HCT116 (cell line): ENCODE data around the gene LCOR. TPM values are rescaled to one million over a fixed set of nuclear protein-coding genes. Genes with fewer than 3 reads are reported as not detected.

Experiments used
- ATAC-seq: fragments of 200-7000 bp; cut with Tn5 transposase; 2 replicates; pipeline ENCODE4 v1.9.1; 2020; ENCODE audit warnings: mild to moderate bottlenecking, moderate library complexity
- BruUV-seq: library from RNA; stranded (reverse); fragments of 400-500 nt; replicated peaks from 2 replicates; lab custom pipeline; 2021; lab: Mats Ljungman, UMichigan
- CTCF ChIA-PET: fragments of 300-600 bp; sonication (Branson Sonifier 250); formaldehyde crosslinking; loops from one replicate; lab custom pipeline; 2021; ENCODE audit warnings: antibody characterized with exemption; lab: Charles Lee
- POLR2A ChIA-PET: fragments of 300-600, 350-600 bp; sonication (Branson Sonifier 250); formaldehyde crosslinking; loops from one replicate; lab custom pipeline; 2021; ENCODE audit warnings: antibody characterized with exemption; lab: Charles Lee
- RAD21 ChIA-PET, 2 experiments: fragments of 300-600 bp; sonication (Branson Sonifier 250); formaldehyde crosslinking; loops; one replicate each; lab custom pipeline; 2023; ENCODE audit warnings: low total read pairs in 2 of 2; ENCODE audit not compliant: uncharacterized antibody in 2 of 2, unreplicated experiment in 2 of 2, low non-redundant PET in 1 of 2; lab: Charles Lee
- DNase-seq: peaks from one replicate; pipeline ENCODE4 v3.0.0-alpha.2; 2010; ENCODE audit warnings: low read depth, low spot score
- H2AFZ ChIP-seq: fragments of 200-600 bp; shearing (Covaris generic), sonication (generic); 2 replicates; pipeline ENCODE4 v1.6.1; 2017; ENCODE audit warnings: low read depth, mixed run types, mixed read lengths, antibody characterized with exemption, low read length; ENCODE audit not compliant: poor library complexity, severe bottlenecking
- H3K27ac ChIP-seq: 2 replicates; pipeline ENCODE4 v1.5.1; 2012; ENCODE audit warnings: low read depth, low read length
- H3K27me3 ChIP-seq: fragments of 200-600 bp; sonication (generic); 2 replicates; pipeline ENCODE4 v1.6.1; 2016; ENCODE audit warnings: mixed run types, low read length, mixed read lengths; ENCODE audit not compliant: insufficient read depth
- H3K36me3 ChIP-seq, 2 experiments: fragments of 200-500 bp in 1 of 2; fragments of 200-600 bp in 1 of 2; sonication (Bioruptor generic) in 1 of 2; sonication (generic) in 1 of 2; 2 replicates each; pipeline versions ENCODE4 v1.5.1 to v1.6.1; 2014 to 2016; ENCODE audit warnings: low read length in 2 of 2, inconsistent platforms in 1 of 2, mixed read lengths in 1 of 2, mixed run types in 1 of 2; ENCODE audit not compliant: insufficient read depth in 2 of 2, control insufficient read depth in 1 of 2
- H3K4me1 ChIP-seq, 2 experiments: fragments of 200-600 bp in 1 of 2; sonication (generic) in 1 of 2; 2 replicates each; pipeline versions ENCODE4 v1.5.1 to v1.6.1; 2012 to 2017; ENCODE audit warnings: low read length in 2 of 2, inconsistent platforms in 1 of 2, mild to moderate bottlenecking in 1 of 2, mixed read lengths in 1 of 2, mixed run types in 1 of 2, moderate library complexity in 1 of 2; ENCODE audit not compliant: insufficient read depth in 2 of 2, control insufficient read depth in 1 of 2
- H3K4me2 ChIP-seq: fragments of 200-600 bp; sonication (generic); 2 replicates; pipeline ENCODE4 v1.6.1; 2017; ENCODE audit warnings: mixed run types, low read length, mixed read lengths
- H3K4me3 ChIP-seq, 2 experiments: fragments of 200-600 bp in 1 of 2; sonication (generic) in 1 of 2; replicated peaks in 1 of 2; 2 replicates each; pipeline ENCODE4 v1.5.1; 2011 to 2016; ENCODE audit warnings: low read length in 2 of 2, control low read depth in 1 of 2, low read depth in 1 of 2, mild to moderate bottlenecking in 1 of 2, mixed read lengths in 1 of 2, mixed run types in 1 of 2
- H3K79me2 ChIP-seq: fragments of 200-600 bp; sonication (generic); 2 replicates; pipeline ENCODE4 v1.6.1; 2017; ENCODE audit warnings: mild to moderate bottlenecking, mixed run types, low read length, moderate library complexity, mixed read lengths; ENCODE audit not compliant: insufficient read depth
- H3K9ac ChIP-seq: fragments of 200-600 bp; sonication (generic); 2 replicates; pipeline ENCODE4 v1.6.1; 2016; ENCODE audit warnings: low read length, mixed read lengths
- H3K9me2 ChIP-seq: fragments of 200-600 bp; sonication (generic), shearing (Covaris generic); 2 replicates; pipeline ENCODE4 v1.6.1; 2017; ENCODE audit warnings: mixed run types, mild to moderate bottlenecking, moderate library complexity; ENCODE audit not compliant: insufficient read depth
- H3K9me3 ChIP-seq, 2 experiments: fragments of 200-500 bp in 1 of 2; fragments of 200-600 bp in 1 of 2; sonication (Bioruptor generic) in 1 of 2; sonication (generic) in 1 of 2; 2 replicates each; pipeline ENCODE4 v1.6.1; 2014 to 2017; ENCODE audit warnings: low read length in 2 of 2, mixed read lengths in 2 of 2, inconsistent platforms in 1 of 2, low read depth in 1 of 2, mild to moderate bottlenecking in 1 of 2, mixed run types in 1 of 2, moderate library complexity in 1 of 2; ENCODE audit not compliant: control insufficient read depth in 1 of 2, insufficient read depth in 1 of 2
- H4K20me1 ChIP-seq: fragments of 200-600 bp; sonication (generic), shearing (Covaris generic); 2 replicates; pipeline ENCODE4 v1.6.1; 2017; ENCODE audit warnings: mixed run types, mild to moderate bottlenecking, moderate library complexity; ENCODE audit not compliant: insufficient read depth
- ATF3 ChIP-seq: IDR thresholded peaks from 2 replicates; pipeline ENCODE4 v1.6.1; 2012
- CBX3 ChIP-seq: IDR thresholded peaks from 2 replicates; pipeline ENCODE4 v1.6.1; 2012; ENCODE audit warnings: low read depth
- CEBPB ChIP-seq: IDR thresholded peaks from 2 replicates; pipeline ENCODE4 v1.6.1; 2012; ENCODE audit warnings: low read depth
- ELF1 ChIP-seq: IDR thresholded peaks from 2 replicates; pipeline ENCODE4 v1.6.1; 2012; ENCODE audit warnings: low read depth, borderline replicate concordance
- EZH2phosphoT487 ChIP-seq: fragments of 200-600 bp; IDR thresholded peaks from 2 replicates; pipeline ENCODE4 v1.6.1; 2018; ENCODE audit warnings: antibody characterized with exemption, borderline replicate concordance
- FOSL1 ChIP-seq: IDR thresholded peaks from 2 replicates; pipeline ENCODE4 v1.6.1; 2012; ENCODE audit warnings: low read depth
- JUND ChIP-seq: IDR thresholded peaks from 2 replicates; pipeline ENCODE4 v1.6.1; 2012
- MAX ChIP-seq: IDR thresholded peaks from 2 replicates; pipeline ENCODE4 v1.6.1; 2012
- POLR2AphosphoS5 ChIP-seq: IDR thresholded peaks from 2 replicates; pipeline ENCODE4 v1.6.1; 2011; ENCODE audit warnings: mild to moderate bottlenecking, low read depth, low read length, moderate library complexity
- RAD21 ChIP-seq: IDR thresholded peaks from 2 replicates; pipeline ENCODE4 v1.6.1; 2012; ENCODE audit warnings: low read depth, mild to moderate bottlenecking
- SIN3A ChIP-seq: IDR thresholded peaks from 2 replicates; pipeline ENCODE4 v1.6.1; 2012; ENCODE audit warnings: low read depth
- SP1 ChIP-seq: IDR thresholded peaks from 2 replicates; pipeline ENCODE4 v1.6.1; 2012; ENCODE audit warnings: low read depth
- SRF ChIP-seq: IDR thresholded peaks from 2 replicates; pipeline ENCODE4 v1.6.1; 2012; ENCODE audit warnings: low read depth
- TCF7L2 ChIP-seq: IDR thresholded peaks from 2 replicates; pipeline ENCODE4 v1.7.0; 2011; ENCODE audit warnings: borderline replicate concordance, inconsistent platforms; ENCODE audit not compliant: insufficient read depth, insufficient read length; ENCODE audit errors: extremely low read depth
- YY1 ChIP-seq: IDR thresholded peaks from 2 replicates; pipeline ENCODE4 v1.6.1; 2011; ENCODE audit warnings: low read length, low read depth, moderate library complexity, mild to moderate bottlenecking; ENCODE audit not compliant: insufficient replicate concordance; ENCODE audit errors: extremely low read depth
- ZBTB33 ChIP-seq: IDR thresholded peaks from 2 replicates; pipeline ENCODE4 v1.6.1; 2011; ENCODE audit warnings: mild to moderate bottlenecking, low read length, moderate library complexity; ENCODE audit not compliant: insufficient replicate concordance; ENCODE audit errors: extremely low read depth
- ZFX ChIP-seq: fragments of 450-650 bp; IDR thresholded peaks from 2 replicates; pipeline ENCODE4 v1.6.1; 2017
- ZNF274 ChIP-seq: fragments of 200-500 bp; sonication (Bioruptor generic); IDR thresholded peaks from 2 replicates; pipeline ENCODE4 v1.6.1; 2014; ENCODE audit warnings: mild to moderate bottlenecking, low read depth, low read length, inconsistent platforms
- intact Hi-C: fragments of 100-400 bp; cut with micrococcal nuclease; formaldehyde crosslinking; loops from 2 replicates; pipeline ENCODE4 v1.10.0; 2022
- total RNA-seq: library from RNA; stranded (reverse); gene quantifications from one replicate; pipeline ENCODE4 v1.2.1, GENCODE V29; 2021; ENCODE audit not compliant: unreplicated experiment
- TF ChIP-seq, protein P1 (sequence below), 3 experiments: fragments of 200-600 bp in 1 of 3; sonication (generic) in 1 of 3; IDR thresholded peaks in 2 of 3; conservative IDR thresholded peaks in 1 of 3; 2 replicates each; pipeline ENCODE4 v1.5.1; 2012 to 2017; ENCODE audit warnings: low read depth in 2 of 3, low read length in 2 of 3, antibody characterized with exemption in 1 of 3, borderline replicate concordance in 1 of 3, control low read depth in 1 of 3, mild to moderate bottlenecking in 1 of 3, mixed read lengths in 1 of 3, mixed run types in 1 of 3, moderate library complexity in 1 of 3; ENCODE audit not compliant: insufficient read depth in 1 of 3
- TF ChIP-seq, protein P2 (sequence below): IDR thresholded peaks from 2 replicates; pipeline ENCODE4 v1.6.1; 2012; ENCODE audit warnings: low read depth

LCOR gene
- total RNA-seq, 1 experiment from 2014 or later = 59.9 TPM

DNA sequence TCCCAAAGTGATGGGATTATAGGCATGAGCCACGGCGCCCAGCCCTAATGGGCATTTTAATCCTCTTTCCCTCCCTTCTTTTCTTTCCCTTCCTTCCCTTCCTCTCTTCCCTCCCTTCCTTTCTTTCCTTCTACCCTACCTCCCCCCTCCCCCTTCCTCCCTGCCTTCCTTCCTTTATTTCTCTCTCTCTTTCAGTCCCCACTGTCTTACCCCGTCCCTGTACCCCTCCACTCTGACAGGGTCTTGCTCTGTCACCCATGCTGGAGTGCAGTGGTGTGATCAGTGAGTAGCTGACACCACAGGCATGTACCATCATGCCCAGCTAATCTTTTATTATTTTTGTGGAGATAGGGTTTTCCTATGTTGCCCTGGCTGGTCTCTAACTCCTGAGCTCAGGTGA lies 24.2 kb downstream of the LCOR start:
- ChIA-PET RAD21 (interaction anchor here in 1 of 2 experiments (0.7 kb wide), 1 partner anchor 430 kb away, joined by 4 read pairs; no protein-coding TSS in a partner anchor), CTCF (no interaction called here)
- H4K20me1 ChIP-seq = no peaks in the 10 kb centered on the region
- H3K9me3 ChIP-seq = no peaks in the 10 kb centered on the region
- no peak for DNase-seq
- no peak overlapping the region for H3K4me2 ChIP-seq
- TF ChIP-seq ZBTB33 = no peak
- TF ChIP-seq YY1 = no peak
- no peak for TF ChIP-seq MAX
- TF ChIP-seq, protein P1, sequence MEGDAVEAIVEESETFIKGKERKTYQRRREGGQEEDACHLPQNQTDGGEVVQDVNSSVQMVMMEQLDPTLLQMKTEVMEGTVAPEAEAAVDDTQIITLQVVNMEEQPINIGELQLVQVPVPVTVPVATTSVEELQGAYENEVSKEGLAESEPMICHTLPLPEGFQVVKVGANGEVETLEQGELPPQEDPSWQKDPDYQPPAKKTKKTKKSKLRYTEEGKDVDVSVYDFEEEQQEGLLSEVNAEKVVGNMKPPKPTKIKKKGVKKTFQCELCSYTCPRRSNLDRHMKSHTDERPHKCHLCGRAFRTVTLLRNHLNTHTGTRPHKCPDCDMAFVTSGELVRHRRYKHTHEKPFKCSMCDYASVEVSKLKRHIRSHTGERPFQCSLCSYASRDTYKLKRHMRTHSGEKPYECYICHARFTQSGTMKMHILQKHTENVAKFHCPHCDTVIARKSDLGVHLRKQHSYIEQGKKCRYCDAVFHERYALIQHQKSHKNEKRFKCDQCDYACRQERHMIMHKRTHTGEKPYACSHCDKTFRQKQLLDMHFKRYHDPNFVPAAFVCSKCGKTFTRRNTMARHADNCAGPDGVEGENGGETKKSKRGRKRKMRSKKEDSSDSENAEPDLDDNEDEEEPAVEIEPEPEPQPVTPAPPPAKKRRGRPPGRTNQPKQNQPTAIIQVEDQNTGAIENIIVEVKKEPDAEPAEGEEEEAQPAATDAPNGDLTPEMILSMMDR (IDR thresholded peaks at IDR 0.05 in 2 of 3, conservative IDR thresholded peaks at IDR 0.05 in 1 of 3; ENCODE audit: borderline replicate concordance in 1 of 3, insufficient read depth in 1 of 3, low read depth in 2 of 3, low read length in 2 of 3) = no peak
- TF ChIP-seq ELF1 = no peak
- no peak for TF ChIP-seq EZH2phosphoT487
- no peak for TF ChIP-seq CBX3
- no peak for TF ChIP-seq SP1
- no peak for TF ChIP-seq ZNF274
- TF ChIP-seq ATF3 = no peak
- TF ChIP-seq POLR2AphosphoS5 = no peak
- TF ChIP-seq FOSL1 = no peak
- no peak for TF ChIP-seq JUND
- TF ChIP-seq TCF7L2 = no peak
- TF ChIP-seq SRF = no peak
- TF ChIP-seq SIN3A = no peak
- TF ChIP-seq, protein P2, sequence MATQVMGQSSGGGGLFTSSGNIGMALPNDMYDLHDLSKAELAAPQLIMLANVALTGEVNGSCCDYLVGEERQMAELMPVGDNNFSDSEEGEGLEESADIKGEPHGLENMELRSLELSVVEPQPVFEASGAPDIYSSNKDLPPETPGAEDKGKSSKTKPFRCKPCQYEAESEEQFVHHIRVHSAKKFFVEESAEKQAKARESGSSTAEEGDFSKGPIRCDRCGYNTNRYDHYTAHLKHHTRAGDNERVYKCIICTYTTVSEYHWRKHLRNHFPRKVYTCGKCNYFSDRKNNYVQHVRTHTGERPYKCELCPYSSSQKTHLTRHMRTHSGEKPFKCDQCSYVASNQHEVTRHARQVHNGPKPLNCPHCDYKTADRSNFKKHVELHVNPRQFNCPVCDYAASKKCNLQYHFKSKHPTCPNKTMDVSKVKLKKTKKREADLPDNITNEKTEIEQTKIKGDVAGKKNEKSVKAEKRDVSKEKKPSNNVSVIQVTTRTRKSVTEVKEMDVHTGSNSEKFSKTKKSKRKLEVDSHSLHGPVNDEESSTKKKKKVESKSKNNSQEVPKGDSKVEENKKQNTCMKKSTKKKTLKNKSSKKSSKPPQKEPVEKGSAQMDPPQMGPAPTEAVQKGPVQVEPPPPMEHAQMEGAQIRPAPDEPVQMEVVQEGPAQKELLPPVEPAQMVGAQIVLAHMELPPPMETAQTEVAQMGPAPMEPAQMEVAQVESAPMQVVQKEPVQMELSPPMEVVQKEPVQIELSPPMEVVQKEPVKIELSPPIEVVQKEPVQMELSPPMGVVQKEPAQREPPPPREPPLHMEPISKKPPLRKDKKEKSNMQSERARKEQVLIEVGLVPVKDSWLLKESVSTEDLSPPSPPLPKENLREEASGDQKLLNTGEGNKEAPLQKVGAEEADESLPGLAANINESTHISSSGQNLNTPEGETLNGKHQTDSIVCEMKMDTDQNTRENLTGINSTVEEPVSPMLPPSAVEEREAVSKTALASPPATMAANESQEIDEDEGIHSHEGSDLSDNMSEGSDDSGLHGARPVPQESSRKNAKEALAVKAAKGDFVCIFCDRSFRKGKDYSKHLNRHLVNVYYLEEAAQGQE = no peak
- TF ChIP-seq RAD21 = no peak
- no peak for TF ChIP-seq ZFX
- no peak for TF ChIP-seq CEBPB
- TF ChIP-seq, all 23 proteins: peak for 0
- Histone ChIP-seq H3K27ac (no peak overlapping the region), H3K4me3 (no peak overlapping the region), H2AFZ (no peak overlapping the region), H3K4me1 (peaks cover 5 to 8% of the 10 kb centered on the region in 2 experiments; a peak in 2 of 4 replicates), H3K36me3 (no peaks in the 10 kb centered on the region), H3K27me3 (no peaks in the 10 kb centered on the region), H3K9ac (no peak overlapping the region), H3K9me2 (no peaks in the 10 kb centered on the region), H3K79me2 (peaks cover 91% of the 10 kb centered on the region)
- no TSS peak for BruUV-seq
- POLR2A ChIA-PET = interaction anchor here (0.6 kb wide), 1 partner anchor 8 kb away, joined by 7 read pairs; no protein-coding TSS in a partner anchor
- ATAC-seq = no peak; the same call in 1 of the 2 replicates
- intact Hi-C loops = no loop called here
